Liver (tissue), 9 donors: ENCODE results near the gene MAP3K4. TPM values are rescaled to one million over a fixed set of nuclear protein-coding genes. Genes with fewer than 3 reads are reported as not detected.

ENCODE experiments used
- DNase-seq: peaks from one replicate; pipeline ENCODE4 v3.0.0-alpha.2; 2017; ENCODE audit warnings: low spot score
- H3K27ac ChIP-seq, 2 donors: one replicate each; pipeline ENCODE4 v1.7.0; 2013; ENCODE audit warnings: inconsistent platforms in 2 of 2, low read length in 2 of 2, control low read depth in 1 of 2, low read depth in 1 of 2, mild to moderate bottlenecking in 1 of 2
- H3K27me3 ChIP-seq, 4 donors: one replicate each; pipeline versions ENCODE4 v1.6.1 to v1.7.0; 2013; ENCODE audit warnings: low read length in 3 of 4, inconsistent platforms in 1 of 4, mild to moderate bottlenecking in 1 of 4, moderate library complexity in 1 of 4; ENCODE audit not compliant: control insufficient read depth in 4 of 4, insufficient read depth in 4 of 4
- H3K36me3 ChIP-seq, 4 donors: one replicate each; pipeline versions ENCODE4 v1.6.1 to v1.7.0; 2013; ENCODE audit warnings: low read length in 3 of 4, mild to moderate bottlenecking in 3 of 4, low read depth in 1 of 4, moderate library complexity in 1 of 4; ENCODE audit not compliant: control insufficient read depth in 4 of 4, insufficient read depth in 3 of 4
- H3K4me1 ChIP-seq, 4 donors: one replicate each; pipeline versions ENCODE4 v1.6.1 to v1.7.0; 2013; ENCODE audit warnings: low read length in 3 of 4, mild to moderate bottlenecking in 3 of 4, moderate library complexity in 1 of 4; ENCODE audit not compliant: control insufficient read depth in 4 of 4, insufficient read depth in 4 of 4
- H3K4me3 ChIP-seq, 3 donors: one replicate each; pipeline versions ENCODE4 v1.6.1 to v1.7.0; 2013; ENCODE audit warnings: low read length in 3 of 3, control low read depth in 1 of 3, low read depth in 1 of 3, mild to moderate bottlenecking in 1 of 3
- H3K9ac ChIP-seq, 2 donors: one replicate each; pipeline ENCODE4 v1.7.0; 2013; ENCODE audit warnings: low read length in 2 of 2, mild to moderate bottlenecking in 2 of 2, moderate library complexity in 2 of 2, control low read depth in 1 of 2, low read depth in 1 of 2
- H3K9me3 ChIP-seq, 4 donors: one replicate each; pipeline versions ENCODE4 v1.6.1 to v1.7.0; 2013; ENCODE audit warnings: low read length in 3 of 4; ENCODE audit not compliant: control insufficient read depth in 4 of 4
- EGR1 ChIP-seq, 2 donors: IDR thresholded peaks; 2 replicates each; pipeline ENCODE4 v1.6.1; 2016 to 2018; ENCODE audit warnings: antibody characterized with exemption in 2 of 2, low read depth in 2 of 2
- FOXA1 ChIP-seq: IDR thresholded peaks from 2 replicates; pipeline ENCODE4 v1.6.1; 2016; ENCODE audit warnings: antibody characterized with exemption
- FOXA2 ChIP-seq: IDR thresholded peaks from 2 replicates; pipeline ENCODE4 v1.6.1; 2016; ENCODE audit warnings: antibody characterized with exemption
- GABPA ChIP-seq, 2 donors: IDR thresholded peaks in 1 of 2; conservative IDR thresholded peaks in 1 of 2; 2 replicates each; pipeline ENCODE4 v1.6.1; 2016; ENCODE audit warnings: antibody characterized with exemption in 2 of 2, mild to moderate bottlenecking in 1 of 2, moderate library complexity in 1 of 2
- HNF4A ChIP-seq, 2 donors: conservative IDR thresholded peaks; 2 replicates each; pipeline ENCODE4 v1.6.1; 2016; ENCODE audit warnings: antibody characterized with exemption in 2 of 2, mild to moderate bottlenecking in 2 of 2
- HNF4G ChIP-seq: IDR thresholded peaks from 2 replicates; pipeline ENCODE4 v1.6.1; 2016; ENCODE audit warnings: antibody characterized with exemption
- JUND ChIP-seq, 2 donors: IDR thresholded peaks; 2 replicates each; pipeline ENCODE4 v1.6.1; 2016; ENCODE audit warnings: antibody characterized with exemption in 2 of 2
- NR2F2 ChIP-seq: IDR thresholded peaks from 2 replicates; pipeline ENCODE4 v1.6.1; 2016; ENCODE audit warnings: antibody characterized with exemption
- RAD21 ChIP-seq, 2 donors: IDR thresholded peaks; 2 replicates each; pipeline ENCODE4 v1.6.1; 2016; ENCODE audit warnings: antibody characterized with exemption in 2 of 2, mild to moderate bottlenecking in 2 of 2
- RXRA ChIP-seq, 2 donors: IDR thresholded peaks; 2 replicates each; pipeline ENCODE4 v1.6.1; 2017 to 2018; ENCODE audit warnings: antibody characterized with exemption in 2 of 2, mild to moderate bottlenecking in 1 of 2
- SP1 ChIP-seq: IDR thresholded peaks from 2 replicates; pipeline ENCODE4 v1.6.1; 2018; ENCODE audit warnings: antibody characterized with exemption, mild to moderate bottlenecking
- YY1 ChIP-seq: IDR thresholded peaks from 2 replicates; pipeline ENCODE4 v1.6.1; 2016; ENCODE audit warnings: antibody characterized with exemption, mild to moderate bottlenecking
- WGBS: extraction: QIAGEN DNeasy Blood & Tissue Kit; methylation state at CpG from one replicate; pipeline ENCODE4 v1.1.7; 2013; 5-methylcytosine and 5-hydroxymethylcytosine counted together
- polyA plus RNA-seq, 2 donors: library from polyadenylated mRNA; stranded (reverse) in 1 of 2; unstranded in 1 of 2; fragments of 200-250 nt in 1 of 2; fragments of >200 nt in 1 of 2; fragmentation: Nextera tagmentation in 1 of 2; extraction: Ambion mirVana in 1 of 2; gene quantifications; one replicate each; pipeline versions ENCODE4 v1.2.1 to v1.2.3, GENCODE V29; 2013 to 2015
- total RNA-seq, 2 donors: library from RNA; depleted of rRNA; stranded (reverse); fragments of >200 nt; gene quantifications; one replicate each; pipeline ENCODE4 v1.2.3, GENCODE V29; 2014
- TF ChIP-seq, protein P1 (sequence below): IDR thresholded peaks from 2 replicates; pipeline ENCODE4 v1.6.1; 2016; ENCODE audit warnings: antibody characterized with exemption, mild to moderate bottlenecking
- TF ChIP-seq, protein P2 (sequence below): IDR thresholded peaks from 2 replicates; pipeline ENCODE4 v1.6.1; 2016; ENCODE audit warnings: antibody characterized with exemption
- donor health status: healthy.
- donor health status: healthy.
- donor health status: healthy.
- donor health status: healthy.
- donor health status: healthy.

Gene MAP3K4
- total and polyA plus RNA-seq, 4 donors: 4.3 to 20.0 (median 11.7) TPM

GRCh38 chr6:161110028-161110779 lies 118.6 kb downstream of the MAP3K4 start:
- 94% methylated on average over 14 of the region's 14 CpGs for WGBS
- Histone ChIP-seq H3K27me3 (no peaks in the 10 kb centered on the region), H3K4me1 (no peaks in the 10 kb centered on the region), H3K36me3 (peaks cover 16 to 80% (median 68%) of the 10 kb centered on the region in 4 donors), H3K27ac (no peak overlapping the region), H3K9ac (no peak overlapping the region), H3K9me3 (no peaks in the 10 kb centered on the region), H3K4me3 (no peak overlapping the region)
- no peak for DNase-seq
- TF ChIP-seq YY1 (no peak), SP1 (no peak), RXRA (IDR thresholded peaks at IDR 0.05) (no peak)

GRCh38 chr6:161111261-161111660 lies 119.7 kb downstream of the MAP3K4 start:
- H3K27ac ChIP-seq: no peak overlapping the region
- no peak overlapping the region for H3K4me3 ChIP-seq
- H3K4me1 ChIP-seq: no peaks in the 10 kb centered on the region
- H3K9ac ChIP-seq: no peak overlapping the region
- DNase-seq: no peak
- peaks cover 16 to 89% (median 70%) of the 10 kb centered on the region in 4 donors for H3K36me3 ChIP-seq
- WGBS: 83% methylated on average over 4 of the region's 4 CpGs
- no peaks in the 10 kb centered on the region for H3K9me3 ChIP-seq
- H3K27me3 ChIP-seq: no peaks in the 10 kb centered on the region
- no peak for TF ChIP-seq FOXA1
- no peak for TF ChIP-seq NR2F2
- no peak for TF ChIP-seq RAD21 (IDR thresholded peaks at IDR 0.05)
- TF ChIP-seq EGR1 (IDR thresholded peaks at IDR 0.05; ENCODE audit: low read depth in 2 of 2): no peak
- TF ChIP-seq, protein P1, sequence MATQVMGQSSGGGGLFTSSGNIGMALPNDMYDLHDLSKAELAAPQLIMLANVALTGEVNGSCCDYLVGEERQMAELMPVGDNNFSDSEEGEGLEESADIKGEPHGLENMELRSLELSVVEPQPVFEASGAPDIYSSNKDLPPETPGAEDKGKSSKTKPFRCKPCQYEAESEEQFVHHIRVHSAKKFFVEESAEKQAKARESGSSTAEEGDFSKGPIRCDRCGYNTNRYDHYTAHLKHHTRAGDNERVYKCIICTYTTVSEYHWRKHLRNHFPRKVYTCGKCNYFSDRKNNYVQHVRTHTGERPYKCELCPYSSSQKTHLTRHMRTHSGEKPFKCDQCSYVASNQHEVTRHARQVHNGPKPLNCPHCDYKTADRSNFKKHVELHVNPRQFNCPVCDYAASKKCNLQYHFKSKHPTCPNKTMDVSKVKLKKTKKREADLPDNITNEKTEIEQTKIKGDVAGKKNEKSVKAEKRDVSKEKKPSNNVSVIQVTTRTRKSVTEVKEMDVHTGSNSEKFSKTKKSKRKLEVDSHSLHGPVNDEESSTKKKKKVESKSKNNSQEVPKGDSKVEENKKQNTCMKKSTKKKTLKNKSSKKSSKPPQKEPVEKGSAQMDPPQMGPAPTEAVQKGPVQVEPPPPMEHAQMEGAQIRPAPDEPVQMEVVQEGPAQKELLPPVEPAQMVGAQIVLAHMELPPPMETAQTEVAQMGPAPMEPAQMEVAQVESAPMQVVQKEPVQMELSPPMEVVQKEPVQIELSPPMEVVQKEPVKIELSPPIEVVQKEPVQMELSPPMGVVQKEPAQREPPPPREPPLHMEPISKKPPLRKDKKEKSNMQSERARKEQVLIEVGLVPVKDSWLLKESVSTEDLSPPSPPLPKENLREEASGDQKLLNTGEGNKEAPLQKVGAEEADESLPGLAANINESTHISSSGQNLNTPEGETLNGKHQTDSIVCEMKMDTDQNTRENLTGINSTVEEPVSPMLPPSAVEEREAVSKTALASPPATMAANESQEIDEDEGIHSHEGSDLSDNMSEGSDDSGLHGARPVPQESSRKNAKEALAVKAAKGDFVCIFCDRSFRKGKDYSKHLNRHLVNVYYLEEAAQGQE: no peak
- TF ChIP-seq, protein P2, sequence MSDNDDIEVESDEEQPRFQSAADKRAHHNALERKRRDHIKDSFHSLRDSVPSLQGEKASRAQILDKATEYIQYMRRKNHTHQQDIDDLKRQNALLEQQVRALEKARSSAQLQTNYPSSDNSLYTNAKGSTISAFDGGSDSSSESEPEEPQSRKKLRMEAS: no peak
- no peak for TF ChIP-seq JUND (IDR thresholded peaks at IDR 0.05)
- no peak for TF ChIP-seq HNF4G
- TF ChIP-seq FOXA2: no peak

DNA sequence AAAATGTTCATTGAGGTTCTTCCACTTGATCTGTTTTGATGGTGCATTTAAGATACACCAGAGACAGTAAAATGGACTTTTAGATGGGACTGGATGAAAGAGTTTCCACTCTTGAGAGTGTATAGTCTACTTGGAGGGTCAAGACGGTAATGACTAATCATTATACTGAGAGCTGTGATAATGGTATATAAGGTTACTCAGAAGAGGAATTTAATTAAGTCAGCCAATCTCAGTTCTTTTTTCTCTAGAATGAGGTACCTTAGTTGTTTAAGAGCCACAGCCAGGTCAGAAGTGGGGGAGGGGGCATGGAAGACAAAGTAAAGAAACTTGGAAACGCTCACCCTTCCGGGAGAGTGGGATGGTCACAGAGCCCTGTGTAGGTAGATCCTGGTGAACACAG lies 123.9 kb downstream of the MAP3K4 start:
- 96% methylated on average over 3 of the region's 3 CpGs for WGBS
- TF ChIP-seq RXRA (IDR thresholded peaks at IDR 0.05) (no peak), HNF4G (no peak), EGR1 (IDR thresholded peaks at IDR 0.05; ENCODE audit: low read depth in 2 of 2) (no peak), RAD21 (IDR thresholded peaks at IDR 0.05) (no peak), HNF4A (conservative IDR thresholded peaks at IDR 0.05) (no peak), SP1 (no peak), GABPA (IDR thresholded peaks at IDR 0.05 in 1 of 2, conservative IDR thresholded peaks at IDR 0.05 in 1 of 2) (no peak)
- Histone ChIP-seq H3K36me3 (peaks cover 7 to 77% (median 49%) of the 10 kb centered on the region in 4 donors), H3K9ac (no peak overlapping the region), H3K4me1 (no peaks in the 10 kb centered on the region), H3K27ac (no peak overlapping the region), H3K9me3 (peaks cover 0 to 4% (median 0%) of the 10 kb centered on the region in 4 donors), H3K27me3 (no peaks in the 10 kb centered on the region), H3K4me3 (no peak overlapping the region)
- no peak for DNase-seq
